Measurements from ENCODE around the gene PTPRK. TPM values are rescaled to one million over a fixed set of nuclear protein-coding genes. Genes with fewer than 3 reads are reported as not detected.

Gene PTPRK
- total RNA-seq, 4 donors from 2014 or later = 34.6 to 56.5 (median 47.0) TPM

DNA sequence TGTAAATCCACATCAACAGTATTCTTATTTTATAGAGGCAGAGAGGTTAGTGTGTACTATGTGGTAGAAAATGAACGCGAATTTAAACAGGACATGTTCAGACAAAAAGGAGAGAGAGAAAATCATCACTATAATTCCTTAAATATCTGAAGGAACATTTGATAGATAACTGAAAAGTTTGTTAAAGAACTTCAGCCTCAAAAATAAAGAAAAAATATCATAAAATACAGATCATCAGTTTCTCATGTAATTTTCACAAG, 169.2 kb downstream of the PTPRK start:
- 96 to 99% methylated on average over 2 of the region's 2 CpGs for WGBS, 2 donors
- no peak for DNase-seq
- TF ChIP-seq CTCF (IDR thresholded peaks at IDR 0.05) (no peak), POLR2A (IDR thresholded peaks at IDR 0.05) (no peak)
- no peaks in the 10 kb centered on the region for H3K9me3 ChIP-seq
- no peaks in the 10 kb centered on the region for H3K27me3 ChIP-seq
- H3K4me3 ChIP-seq (replicated peaks in 1 of 3) = no peak overlapping the region
- H3K27ac ChIP-seq = no peak overlapping the region
- no peaks in the 10 kb centered on the region for H3K36me3 ChIP-seq
- H3K4me1 ChIP-seq = no peaks in the 10 kb centered on the region
- intact Hi-C loops (cut with DNase I) = no loop called here

GRCh38 chr6:128350416-128351254, 169.8 kb downstream of the PTPRK start:
- Histone ChIP-seq H3K27me3 (no peaks in the 10 kb centered on the region), H3K27ac (no peak overlapping the region), H3K9me3 (no peaks in the 10 kb centered on the region), H3K4me3 (replicated peaks in 1 of 3) (no peak overlapping the region), H3K36me3 (no peaks in the 10 kb centered on the region), H3K4me1 (no peaks in the 10 kb centered on the region)
- TF ChIP-seq CTCF (IDR thresholded peaks at IDR 0.05) = no peak
- TF ChIP-seq POLR2A (IDR thresholded peaks at IDR 0.05) = no peak
- intact Hi-C loops (cut with DNase I) = no loop called here
- 83 to 87% methylated on average over 6 of the region's 6 CpGs for WGBS, 2 donors
- DNase-seq = no peak

- Histone ChIP-seq H3K4me1 (no peaks in the 10 kb centered on the region), H3K27me3 (no peaks in the 10 kb centered on the region), H3K36me3 (no peaks in the 10 kb centered on the region), H3K9me3 (no peaks in the 10 kb centered on the region), H3K27ac (no peak overlapping the region), H3K4me3 (replicated peaks in 1 of 3) (no peak overlapping the region)
- no peak for TF ChIP-seq POLR2A (IDR thresholded peaks at IDR 0.05)
- no peak for TF ChIP-seq CTCF (IDR thresholded peaks at IDR 0.05)
- intact Hi-C loops (cut with DNase I) = no loop called here
- 82 to 90% methylated on average over 3 of the region's 3 CpGs for WGBS, 2 donors
- DNase-seq = no peak
Observed at GRCh38 chr6:128347123-128347522, 173.3 kb downstream of the PTPRK start.

DNA sequence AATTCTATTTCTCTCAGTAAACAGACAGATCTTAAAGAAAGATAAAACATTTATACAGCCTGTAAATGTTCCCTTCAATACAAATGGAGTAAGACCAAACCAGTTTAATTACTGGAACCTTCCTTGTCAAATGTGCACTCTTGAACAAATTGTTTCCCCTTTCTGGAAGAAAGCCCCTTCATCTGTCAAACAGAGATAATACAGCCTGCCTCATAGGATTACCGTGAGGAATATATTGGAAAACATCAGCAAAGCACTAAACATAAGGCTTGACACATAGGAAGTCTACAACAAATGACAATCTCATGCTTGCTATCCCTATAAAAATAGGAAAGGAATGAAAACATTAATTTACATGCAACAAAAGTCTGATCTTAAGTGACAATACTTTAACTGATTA, 173.8 kb downstream of the PTPRK start:
- 87 to 89% methylated on average over 1 of the region's 1 CpG for WGBS, 2 donors
- no peak for TF ChIP-seq POLR2A (IDR thresholded peaks at IDR 0.05)
- no peak for TF ChIP-seq CTCF (IDR thresholded peaks at IDR 0.05)
- intact Hi-C loops (cut with DNase I) = no loop called here
- DNase-seq = no peak
- no peak overlapping the region for H3K27ac ChIP-seq
- H3K36me3 ChIP-seq = no peaks in the 10 kb centered on the region
- no peaks in the 10 kb centered on the region for H3K4me1 ChIP-seq
- no peak overlapping the region for H3K4me3 ChIP-seq (replicated peaks in 1 of 3)
- no peaks in the 10 kb centered on the region for H3K9me3 ChIP-seq
- H3K27me3 ChIP-seq = no peaks in the 10 kb centered on the region

GRCh38 chr6:128345278-128345677, 175.1 kb downstream of the PTPRK start:
- H3K36me3 ChIP-seq = no peaks in the 10 kb centered on the region
- no peaks in the 10 kb centered on the region for H3K27me3 ChIP-seq
- WGBS, 2 donors = 92 to 94% methylated on average over 4 of the region's 4 CpGs
- H3K27ac ChIP-seq = no peak overlapping the region
- no peak for DNase-seq
- intact Hi-C loops (cut with DNase I) = no loop called here
- no peak overlapping the region for H3K4me3 ChIP-seq (replicated peaks in 1 of 3)
- no peak for TF ChIP-seq POLR2A (IDR thresholded peaks at IDR 0.05)
- no peak for TF ChIP-seq CTCF (IDR thresholded peaks at IDR 0.05)
- H3K9me3 ChIP-seq = no peaks in the 10 kb centered on the region
- no peaks in the 10 kb centered on the region for H3K4me1 ChIP-seq

All from thyroid gland (tissue), 4 donors.